Body of pancreas (tissue), 4 donors: ENCODE data around the gene MUL1.

Experiments
- POLR2A ChIP-seq, 3 donors: fragments of 450-650 bp; IDR thresholded peaks; one replicate each; pipeline ENCODE4 v1.6.1; 2016; ENCODE audit warnings: antibody characterized with exemption in 3 of 3, mild to moderate bottlenecking in 2 of 3
- TF ChIP-seq, protein P1 (sequence below), 7 experiments: fragments of 450-650 bp in 4 of 7; fragments of 200-600 bp in 3 of 7; sonication (generic) in 3 of 7; IDR thresholded peaks; one replicate each; pipeline ENCODE4 v1.5.1; 2016 to 2019; ENCODE audit warnings: antibody characterized with exemption in 7 of 7

DNA sequence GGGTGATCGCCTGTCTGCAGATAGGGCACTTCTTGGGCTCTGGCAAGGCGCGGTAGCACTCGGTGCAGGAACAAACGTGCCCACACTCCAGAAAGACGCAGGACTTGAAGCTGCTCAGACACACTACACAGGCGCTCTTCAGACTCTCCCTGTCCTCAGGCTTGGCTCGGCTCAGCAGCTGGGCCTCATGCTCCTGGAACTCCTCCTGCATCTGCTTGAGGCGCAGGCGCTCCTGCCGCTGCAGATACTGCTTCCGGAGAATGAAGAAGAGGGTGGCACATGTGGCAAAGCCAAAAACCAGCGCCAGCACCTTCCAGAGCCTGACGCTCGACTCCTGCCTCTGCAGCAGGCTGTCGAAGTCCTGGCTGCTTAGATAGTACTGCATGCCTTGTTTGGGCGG lies 7.2 kb downstream of the MUL1 start:
- TF ChIP-seq, protein P1, sequence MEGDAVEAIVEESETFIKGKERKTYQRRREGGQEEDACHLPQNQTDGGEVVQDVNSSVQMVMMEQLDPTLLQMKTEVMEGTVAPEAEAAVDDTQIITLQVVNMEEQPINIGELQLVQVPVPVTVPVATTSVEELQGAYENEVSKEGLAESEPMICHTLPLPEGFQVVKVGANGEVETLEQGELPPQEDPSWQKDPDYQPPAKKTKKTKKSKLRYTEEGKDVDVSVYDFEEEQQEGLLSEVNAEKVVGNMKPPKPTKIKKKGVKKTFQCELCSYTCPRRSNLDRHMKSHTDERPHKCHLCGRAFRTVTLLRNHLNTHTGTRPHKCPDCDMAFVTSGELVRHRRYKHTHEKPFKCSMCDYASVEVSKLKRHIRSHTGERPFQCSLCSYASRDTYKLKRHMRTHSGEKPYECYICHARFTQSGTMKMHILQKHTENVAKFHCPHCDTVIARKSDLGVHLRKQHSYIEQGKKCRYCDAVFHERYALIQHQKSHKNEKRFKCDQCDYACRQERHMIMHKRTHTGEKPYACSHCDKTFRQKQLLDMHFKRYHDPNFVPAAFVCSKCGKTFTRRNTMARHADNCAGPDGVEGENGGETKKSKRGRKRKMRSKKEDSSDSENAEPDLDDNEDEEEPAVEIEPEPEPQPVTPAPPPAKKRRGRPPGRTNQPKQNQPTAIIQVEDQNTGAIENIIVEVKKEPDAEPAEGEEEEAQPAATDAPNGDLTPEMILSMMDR (IDR thresholded peaks at IDR 0.05) = no peak
- no peak for TF ChIP-seq POLR2A (IDR thresholded peaks at IDR 0.05)
